Measurements from ENCODE around the gene NSUN4.

- TF ChIP-seq CTCF (conservative IDR thresholded peaks at IDR 0.05): no peak
- no peak for TF ChIP-seq EZH2 (IDR thresholded peaks at IDR 0.05; ENCODE audit: low read depth)
Measured at GRCh38 chr1:46342677-46343350, 2.2 kb downstream of the NSUN4 start.
